Cardiac fibroblast (primary cell): Measurements from ENCODE around the gene HMGXB3.
"Not testable (repeated sequence)": the region's sequence is repeated elsewhere in the genome, so short reads cannot be mapped to it uniquely, and the experiment has no call there.

Source experiments
- DNase-seq, 2 donors: peaks; one replicate each; pipeline versions ENCODE4 v3.0.0 to v3.0.0-alpha.2; 2010; ENCODE audit warnings: low read depth in 2 of 2
- H3K4me3 ChIP-seq, 2 donors: replicated peaks in 1 of 2; 1 replicate in 1 of 2; 2 replicates in 1 of 2; pipeline ENCODE4 v1.5.1; 2011; ENCODE audit warnings: low read depth in 2 of 2, low read length in 2 of 2, mild to moderate bottlenecking in 2 of 2, moderate library complexity in 1 of 2
- CTCF ChIP-seq: IDR thresholded peaks from one replicate; pipeline ENCODE4 v1.5.1; 2011; ENCODE audit warnings: low read depth, mild to moderate bottlenecking, low read length, inconsistent platforms

Gene HMGXB3

GRCh38 chr5:150043657-150044328 lies 43.3 kb downstream of the HMGXB3 start:
- no peak for TF ChIP-seq CTCF
- no peak for DNase-seq
- H3K4me3 ChIP-seq: no peak overlapping the region

DNA sequence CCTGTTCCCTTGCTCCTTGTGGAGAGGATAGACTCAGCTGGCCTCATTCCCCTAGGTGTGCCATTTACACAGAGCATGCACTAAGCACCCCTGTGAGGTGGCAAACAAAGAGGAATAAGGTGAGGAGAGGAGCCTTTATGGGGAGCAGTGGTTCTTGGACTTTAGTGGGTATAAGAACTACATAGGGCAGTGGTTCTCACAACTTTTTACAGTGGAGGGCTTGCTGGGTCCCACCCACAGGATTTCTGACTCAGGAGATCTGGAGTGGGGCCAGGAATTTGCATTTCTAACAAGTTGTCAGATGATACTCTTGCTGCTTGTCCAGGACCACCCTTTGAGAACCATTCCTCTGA lies 43.8 kb downstream of the HMGXB3 start:
- no peak for TF ChIP-seq CTCF
- DNase-seq: peak; percentile 73 to 82
- H3K4me3 ChIP-seq: no peak overlapping the region

DNA sequence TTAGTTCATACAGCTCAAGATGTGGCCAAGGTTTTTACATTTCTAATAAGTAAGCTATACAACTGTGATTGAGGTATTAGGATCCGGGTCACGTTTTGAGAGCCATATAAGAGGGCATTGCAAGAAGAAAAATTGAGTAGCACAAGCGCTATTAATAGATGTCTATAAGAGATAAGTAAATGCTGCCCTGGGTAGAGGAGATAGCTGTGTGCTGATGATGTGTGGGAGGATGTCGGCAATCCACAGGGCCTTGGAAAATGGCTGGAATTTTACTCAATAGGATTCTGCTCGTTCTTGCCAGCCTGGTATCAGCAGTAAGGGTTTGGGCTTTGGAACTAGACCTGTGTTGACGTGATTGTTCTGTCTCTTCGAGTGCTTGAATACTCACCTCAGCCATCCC lies 44.2 kb downstream of the HMGXB3 start:
- no peak overlapping the region for H3K4me3 ChIP-seq
- no peak for TF ChIP-seq CTCF
- DNase-seq: peak in 1 of 2 donors; percentile 29

DNA sequence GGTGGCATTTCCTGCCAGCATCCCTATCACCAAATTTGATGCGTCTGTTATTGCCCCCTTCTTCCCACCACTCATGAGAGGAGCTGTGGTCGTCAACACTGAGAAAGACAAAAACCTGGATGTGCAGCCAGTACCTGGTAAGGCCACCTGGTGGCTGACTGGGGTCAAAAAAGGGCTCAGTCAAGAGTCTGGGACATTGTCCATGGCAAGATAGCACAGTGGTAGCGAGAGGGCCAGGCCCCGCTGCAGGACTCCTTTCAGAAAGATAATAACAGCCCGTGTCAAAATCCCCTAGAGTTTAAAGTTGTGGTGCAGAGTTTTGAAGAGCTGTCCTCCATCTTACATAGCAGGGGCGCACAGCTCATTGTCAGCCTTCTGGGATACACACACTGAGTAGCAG lies 45.0 kb downstream of the HMGXB3 start:
- TF ChIP-seq CTCF: no peak
- no peak overlapping the region for H3K4me3 ChIP-seq
- no peak for DNase-seq

DNA sequence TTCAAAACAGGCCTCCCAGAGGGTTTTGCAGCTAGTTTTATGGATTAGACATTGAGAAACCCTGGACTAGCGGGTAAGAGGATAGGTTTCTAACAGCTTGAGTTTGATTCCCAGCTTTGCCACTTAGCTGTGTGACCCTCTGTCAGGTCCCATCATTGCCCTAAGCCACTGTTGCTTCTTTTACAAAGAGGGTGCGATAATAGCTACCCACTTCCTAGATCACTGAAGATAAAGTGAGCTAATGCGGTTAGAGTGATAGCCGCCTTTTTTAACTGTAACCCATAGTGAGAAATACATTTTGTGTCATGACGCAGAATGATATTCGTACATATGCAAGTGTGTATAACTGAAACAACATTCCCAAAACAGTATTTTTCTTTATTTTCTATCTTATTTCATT lies 45.5 kb downstream of the HMGXB3 start:
- H3K4me3 ChIP-seq: no peak overlapping the region
- DNase-seq: no peak
- no peak for TF ChIP-seq CTCF

- H3K4me3 ChIP-seq: not testable (repeated sequence)
- peak; percentile 19 to 90 for DNase-seq
Measured at GRCh38 chr5:150050172-150050811, 49.8 kb downstream of the HMGXB3 start.

DNA sequence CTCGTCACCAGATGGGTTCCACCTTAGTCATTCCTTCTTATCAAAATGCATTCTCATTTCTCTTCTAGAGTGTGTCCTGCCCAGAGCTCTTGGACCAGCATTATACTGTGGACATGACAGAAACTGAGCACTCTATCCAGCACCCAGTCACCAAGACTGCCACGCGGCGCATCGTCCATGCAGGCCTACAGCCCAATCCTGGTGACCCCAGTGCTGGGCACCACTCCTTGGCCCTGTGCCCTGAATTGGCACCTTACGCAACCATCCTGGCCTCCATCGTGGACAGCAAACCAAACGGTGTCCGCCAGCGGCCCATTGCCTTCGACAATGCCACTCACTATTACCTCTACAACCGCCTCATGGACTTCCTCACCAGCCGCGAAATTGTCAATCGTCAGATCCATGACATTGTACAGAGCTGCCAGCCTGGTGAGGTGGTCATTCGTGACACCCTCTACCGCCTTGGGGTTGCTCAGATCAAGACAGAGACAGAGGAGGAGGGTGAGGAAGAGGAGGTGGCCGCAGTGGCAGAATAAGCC lies 51.2 kb downstream of the HMGXB3 start:
- no peak for TF ChIP-seq CTCF
- DNase-seq: no peak
- H3K4me3 ChIP-seq: no peak overlapping the region
